COLO829 (cell line): ENCODE results near the gene BCORL1.

Experiments
- DNase-seq: peaks from one replicate; pipeline ENCODE4 v3.0.0; 2012; ENCODE audit warnings: low spot score

Gene BCORL1

DNA sequence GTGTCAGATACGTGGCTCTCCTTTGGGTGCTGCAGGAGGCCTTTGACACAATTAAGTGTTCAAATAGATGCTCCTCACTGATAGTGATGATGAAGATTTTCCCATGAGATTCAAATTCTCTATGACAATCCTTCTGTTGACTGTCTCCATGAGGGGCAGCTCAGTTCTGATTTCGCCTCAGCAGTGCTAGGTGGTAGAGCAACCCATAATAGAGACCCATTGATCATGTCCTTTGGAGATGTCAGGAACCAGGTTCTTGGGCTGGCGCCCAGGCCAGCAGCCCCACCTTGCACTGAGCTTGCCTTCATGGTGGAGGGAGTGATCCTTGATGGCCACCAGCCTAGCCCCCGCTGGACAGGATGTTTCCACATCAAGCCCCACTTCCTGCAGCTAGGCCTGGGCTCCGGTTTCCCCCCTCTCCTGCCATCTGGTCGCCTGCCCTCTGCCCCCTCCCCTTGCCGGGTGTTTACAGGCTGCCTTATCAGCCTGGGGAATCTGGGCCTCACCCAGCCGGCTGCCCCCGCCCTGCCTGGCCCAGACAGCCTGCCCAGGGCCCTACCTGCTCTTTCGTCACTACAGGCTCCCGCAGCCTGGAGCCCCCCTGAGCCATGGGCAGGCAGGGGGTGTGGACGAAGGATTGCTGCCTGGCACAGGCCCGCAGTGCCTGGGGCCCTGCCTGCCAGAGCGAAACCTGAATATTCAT is 115.2 kb downstream of the BCORL1 start:
- DNase-seq: no peak

DNA sequence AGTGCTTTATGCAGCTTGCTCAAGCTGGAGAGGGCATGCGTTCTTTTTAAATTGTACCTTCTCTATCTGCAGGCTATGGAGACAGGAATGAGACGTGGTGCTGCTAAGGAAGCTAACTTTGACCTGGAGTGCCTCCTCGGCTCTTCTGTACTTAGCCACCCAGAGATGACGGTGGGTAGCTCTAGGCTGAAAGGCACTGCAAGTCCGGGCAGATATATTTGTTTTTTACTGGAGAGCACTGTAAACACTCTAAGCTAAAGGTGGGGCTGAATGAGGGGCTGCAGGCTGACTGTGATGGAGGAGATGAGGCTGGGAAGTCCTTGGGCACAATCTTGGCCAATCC is 115.7 kb downstream of the BCORL1 start:
- DNase-seq: no peak

DNA sequence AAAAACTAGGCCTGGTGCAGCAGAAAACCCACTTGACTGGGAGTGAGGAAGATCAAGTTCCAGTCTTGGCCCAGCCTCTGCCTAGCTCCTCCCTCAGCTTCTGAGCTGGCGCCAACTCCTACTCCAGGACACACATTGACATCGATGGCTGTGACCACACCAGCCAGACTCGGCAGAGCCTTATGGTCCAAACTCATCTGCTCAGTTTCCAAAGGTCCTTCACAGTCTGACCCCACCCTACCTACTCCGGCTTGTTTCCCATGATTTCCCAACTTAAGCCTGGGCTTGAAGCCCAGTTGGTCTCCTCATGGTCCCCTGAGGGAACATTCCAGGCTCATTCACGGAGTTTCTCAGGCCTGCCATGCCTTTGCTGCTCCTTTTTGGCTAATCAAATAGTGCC is 117.7 kb downstream of the BCORL1 start:
- no peak for DNase-seq

DNA sequence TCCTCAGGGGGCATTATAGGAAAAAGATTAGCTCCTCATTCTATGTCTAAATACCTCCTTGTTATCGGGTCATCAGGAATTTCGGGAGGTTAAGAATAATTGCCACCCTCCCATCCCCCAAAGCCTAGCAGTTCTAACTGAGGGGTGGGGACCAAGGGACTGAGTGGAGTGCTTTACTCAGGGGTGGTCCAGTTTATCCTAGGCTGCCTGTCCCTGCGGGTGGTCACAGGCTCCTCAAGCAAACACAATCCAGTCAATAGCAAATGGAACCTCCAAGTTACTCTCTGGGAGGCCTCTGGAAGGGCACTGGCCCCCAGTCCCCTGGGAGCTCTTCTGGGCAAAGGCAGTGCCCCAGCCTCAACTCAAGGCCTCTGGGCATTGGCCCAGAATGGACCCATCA is 121.2 kb downstream of the BCORL1 start:
- DNase-seq: no peak

DNA sequence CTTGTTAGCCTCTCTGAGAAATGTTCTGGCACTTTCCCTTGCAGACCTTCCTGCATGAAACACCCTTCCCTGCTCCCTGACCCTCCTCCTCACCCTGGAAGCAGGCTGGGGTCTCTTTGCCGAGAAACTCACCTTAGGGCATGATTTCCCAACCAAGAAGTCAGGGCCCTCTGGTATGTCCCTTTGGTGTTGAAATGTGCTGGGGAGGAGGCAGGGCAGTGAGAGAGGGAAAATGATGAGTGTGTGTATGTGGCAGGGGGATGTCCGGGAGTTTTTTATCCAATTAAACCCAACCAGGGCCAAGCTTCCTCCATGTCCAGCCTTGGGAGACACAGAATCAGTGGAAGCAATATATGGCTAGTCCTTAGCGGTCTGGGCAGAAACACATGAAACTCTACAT is 122.8 kb downstream of the BCORL1 start:
- DNase-seq: no peak

DNA sequence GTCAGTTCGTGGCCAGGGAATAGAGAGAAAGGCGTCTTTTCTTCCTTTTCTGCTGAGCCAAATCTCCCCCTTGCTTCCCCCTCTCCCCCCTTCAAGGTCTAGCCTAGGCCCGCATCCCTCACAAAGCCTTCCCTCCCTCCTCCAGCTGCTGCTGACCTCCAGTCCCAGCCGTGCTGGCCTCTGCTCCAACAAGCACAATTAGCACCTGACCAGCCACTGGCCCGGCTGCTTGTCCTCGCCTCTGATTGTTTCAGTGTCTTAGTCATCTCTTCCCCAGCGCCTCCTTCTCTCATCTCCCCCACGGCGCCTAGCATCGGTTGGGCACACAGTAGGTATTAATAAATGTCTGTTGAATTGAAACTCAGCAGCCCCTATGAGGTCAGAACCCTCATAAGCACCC is 123.6 kb downstream of the BCORL1 start:
- DNase-seq: no peak
